Activated T-helper 2 cell treated with anti-CD3 and anti-CD28 coated beads, Interferon-gamma antibody, Interleukin-2, Interleukin-4, amounts not matched to agents 10 μg/mL and 5 μg/mL and 100 μg/mL, durations not matched to agents 14 hours and 24 hours and 36 hours (primary cell): ENCODE data around the gene METTL4. TPM values are rescaled to one million over a fixed set of nuclear protein-coding genes. Genes with fewer than 3 reads are reported as not detected.
A peak's percentile ranks its signal among the peaks of the same experiment; 100 is the strongest.

Source experiments
- DNase-seq: peaks from one replicate; pipeline ENCODE4 v3.0.0; 2021; ENCODE audit warnings: low spot score
- H3K27ac Mint-ChIP-seq: one replicate; pipeline ENCODE4 v1.8.0; 2021; ENCODE audit warnings: mixed read lengths
- H3K27me3 Mint-ChIP-seq: one replicate; pipeline ENCODE4 v1.8.0; 2021; ENCODE audit warnings: low read depth, mixed read lengths
- H3K36me3 Mint-ChIP-seq: one replicate; pipeline ENCODE4 v1.8.0; 2021; ENCODE audit warnings: low read depth, mixed read lengths
- H3K4me1 Mint-ChIP-seq: one replicate; pipeline ENCODE4 v1.8.0; 2021; ENCODE audit warnings: low read depth, mixed read lengths
- H3K4me3 Mint-ChIP-seq: one replicate; pipeline ENCODE4 v1.8.0; 2021; ENCODE audit warnings: low read depth, mild to moderate bottlenecking, moderate library complexity, mixed read lengths
- H3K9me3 Mint-ChIP-seq: one replicate; pipeline ENCODE4 v1.8.0; 2021; ENCODE audit warnings: mixed read lengths
- intact Hi-C: fragments of 100-400 bp; cut with micrococcal nuclease; formaldehyde crosslinking; loops from one replicate; pipeline ENCODE4 v1.15.1; 2023
- total RNA-seq: library from RNA; stranded (reverse); gene quantifications from 2 replicates; pipeline ENCODE4 v1.2.3, GENCODE V29; 2022

The METTL4 gene
- total RNA-seq, 1 donor from 2014 or later = 17.8 TPM

- no peak for DNase-seq
- intact Hi-C loops = loop anchor here (2.0 to 5.0 kb wide), 3 partner anchors 18 to 98 kb away; partner anchors contain the start of gene SMCHD1
- Mint-ChIP-seq H3K9me3 (no peaks in the 10 kb centered on the region), H3K4me1 (peaks cover 39% of the 10 kb centered on the region), H3K27me3 (no peaks in the 10 kb centered on the region), H3K4me3 (peak overlapping the region; percentile 53), H3K36me3 (peaks cover 64% of the 10 kb centered on the region), H3K27ac (peak overlapping the region; percentile 84)
These were observed 17.5 kb upstream of the METTL4 start for GRCh38 chr18:2588666-2589344.

- Mint-ChIP-seq H3K4me3 (peak overlapping the region; percentile 7), H3K9me3 (no peaks in the 10 kb centered on the region), H3K27ac (peak overlapping the region; percentile 60), H3K36me3 (peaks cover 71% of the 10 kb centered on the region), H3K27me3 (no peaks in the 10 kb centered on the region), H3K4me1 (peaks cover 41% of the 10 kb centered on the region)
- intact Hi-C loops = loop anchor here (2.0 to 5.0 kb wide), 3 partner anchors 19 to 100 kb away; partner anchors contain the start of gene SMCHD1
- no peak for DNase-seq
These were observed 16.5 kb upstream of the METTL4 start for GRCh38 chr18:2587788-2588187.

- DNase-seq = no peak
- Mint-ChIP-seq H3K36me3 (peaks cover 69% of the 10 kb centered on the region), H3K4me1 (peaks cover 51% of the 10 kb centered on the region), H3K27me3 (no peaks in the 10 kb centered on the region), H3K4me3 (peak overlapping the region; percentile 99), H3K27ac (no peak overlapping the region), H3K9me3 (no peaks in the 10 kb centered on the region)
- intact Hi-C loops = loop anchor here (5.0 to 10.0 kb wide), 5 partner anchors 69 to 689 kb away; partner anchors contain the start of genes EMILIN2 and MYL12B
These were observed 2.1 kb upstream of the METTL4 start for GRCh38 chr18:2573408-2573807.

- DNase-seq = no peak
- peaks cover 68% of the 10 kb centered on the region for H3K36me3 Mint-ChIP-seq
- intact Hi-C loops = loop anchor here (5.0 to 10.0 kb wide), 5 partner anchors 69 to 689 kb away; partner anchors contain the start of genes EMILIN2 and MYL12B
- peak overlapping the region; percentile 99 for H3K4me3 Mint-ChIP-seq
- no peaks in the 10 kb centered on the region for H3K9me3 Mint-ChIP-seq
- H3K27ac Mint-ChIP-seq = peak overlapping the region; percentile 98
- peaks cover 50% of the 10 kb centered on the region for H3K4me1 Mint-ChIP-seq
- H3K27me3 Mint-ChIP-seq = no peaks in the 10 kb centered on the region
These were observed 1.6 kb upstream of the METTL4 start for GRCh38 chr18:2572892-2573291.

- peaks cover 50% of the 10 kb centered on the region for H3K4me1 Mint-ChIP-seq
- intact Hi-C loops = loop anchor here (5.0 to 10.0 kb wide), 5 partner anchors 70 to 690 kb away; partner anchors contain the start of genes EMILIN2 and MYL12B
- H3K27ac Mint-ChIP-seq = peak overlapping the region; percentile 98
These were observed 865 bp upstream of the METTL4 start for GRCh38 chr18:2572171-2572569.

GRCh38 chr18:2570772-2571199 lies 519 bp downstream of the METTL4 start:
- Mint-ChIP-seq H3K9me3 (no peaks in the 10 kb centered on the region), H3K4me3 (peak overlapping the region; percentile 99), H3K4me1 (peaks cover 49% of the 10 kb centered on the region), H3K27me3 (no peaks in the 10 kb centered on the region), H3K36me3 (peaks cover 59% of the 10 kb centered on the region), H3K27ac (peak overlapping the region; percentile 98)
- DNase-seq = peak; percentile 53
- intact Hi-C loops = loop anchor here (1.0 to 10.0 kb wide), 7 partner anchors 36 to 692 kb away; partner anchors contain the start of genes EMILIN2, MYL12B and SMCHD1

More at GRCh38 chr18:2572171-2572569, 865 bp upstream of the METTL4 start:
- H3K9me3 Mint-ChIP-seq = no peaks in the 10 kb centered on the region
- peak overlapping the region; percentile 99 for H3K4me3 Mint-ChIP-seq
- no peaks in the 10 kb centered on the region for H3K27me3 Mint-ChIP-seq
- H3K36me3 Mint-ChIP-seq = peaks cover 68% of the 10 kb centered on the region
- no peak for DNase-seq

GRCh38 chr18:2569338-2570207 lies 1.7 kb downstream of the METTL4 start:
- Mint-ChIP-seq H3K4me1 (peaks cover 50% of the 10 kb centered on the region), H3K27ac (peak overlapping the region; percentile 9), H3K27me3 (no peaks in the 10 kb centered on the region), H3K9me3 (no peaks in the 10 kb centered on the region), H3K36me3 (peaks cover 58% of the 10 kb centered on the region), H3K4me3 (peak overlapping the region; percentile 99)
- intact Hi-C loops = loop anchor here (2.0 to 10.0 kb wide), 6 partner anchors 37 to 693 kb away; partner anchors contain the start of genes EMILIN2 and MYL12B
- DNase-seq = no peak

GRCh38 chr18:2568605-2569004 lies 2.7 kb downstream of the METTL4 start:
- H3K4me1 Mint-ChIP-seq = peaks cover 46% of the 10 kb centered on the region
- intact Hi-C loops = no loop called here
- DNase-seq = no peak
- H3K9me3 Mint-ChIP-seq = no peaks in the 10 kb centered on the region
- H3K27ac Mint-ChIP-seq = no peak overlapping the region
- H3K27me3 Mint-ChIP-seq = no peaks in the 10 kb centered on the region
- peak overlapping the region; percentile 18 for H3K4me3 Mint-ChIP-seq
- peaks cover 55% of the 10 kb centered on the region for H3K36me3 Mint-ChIP-seq

GRCh38 chr18:2568129-2568528 lies 3.2 kb downstream of the METTL4 start:
- H3K27ac Mint-ChIP-seq = no peak overlapping the region
- H3K36me3 Mint-ChIP-seq = peaks cover 54% of the 10 kb centered on the region
- peak overlapping the region; percentile 20 for H3K4me3 Mint-ChIP-seq
- intact Hi-C loops = no loop called here
- H3K27me3 Mint-ChIP-seq = no peaks in the 10 kb centered on the region
- no peaks in the 10 kb centered on the region for H3K9me3 Mint-ChIP-seq
- no peak for DNase-seq
- H3K4me1 Mint-ChIP-seq = peaks cover 43% of the 10 kb centered on the region

- DNase-seq = no peak
- Mint-ChIP-seq H3K9me3 (no peaks in the 10 kb centered on the region), H3K36me3 (peaks cover 46% of the 10 kb centered on the region), H3K27me3 (no peaks in the 10 kb centered on the region), H3K27ac (no peak overlapping the region), H3K4me3 (no peak overlapping the region), H3K4me1 (peaks cover 22% of the 10 kb centered on the region)
- intact Hi-C loops = no loop called here
These were observed 6.9 kb downstream of the METTL4 start for GRCh38 chr18:2564373-2564772.

- Mint-ChIP-seq H3K36me3 (peaks cover 27% of the 10 kb centered on the region), H3K4me3 (no peak overlapping the region), H3K27ac (no peak overlapping the region), H3K4me1 (peaks cover 1% of the 10 kb centered on the region), H3K9me3 (no peaks in the 10 kb centered on the region), H3K27me3 (no peaks in the 10 kb centered on the region)
- intact Hi-C loops = no loop called here
- DNase-seq = no peak
These were observed 12.1 kb downstream of the METTL4 start for GRCh38 chr18:2559249-2559648.

- no peak for DNase-seq
- Mint-ChIP-seq H3K27me3 (no peaks in the 10 kb centered on the region), H3K9me3 (no peaks in the 10 kb centered on the region), H3K4me1 (no peaks in the 10 kb centered on the region), H3K4me3 (no peak overlapping the region), H3K36me3 (peaks cover 27% of the 10 kb centered on the region), H3K27ac (no peak overlapping the region)
- intact Hi-C loops = no loop called here
These were observed 13.8 kb downstream of the METTL4 start for GRCh38 chr18:2557536-2557935.
